Activated CD8-positive, alpha-beta memory T cell treated with anti-CD3 and anti-CD28 coated beads, Interleukin-2, amount 10 ng/mL, durations not matched to agents 7 days and 5 days (primary cell): ENCODE data around the gene SP110. TPM values are rescaled to one million over a fixed set of nuclear protein-coding genes. Genes with fewer than 3 reads are reported as not detected.
A peak's percentile ranks its signal among the peaks of the same experiment; 100 is the strongest.
"Not testable (repeated sequence)": the region's sequence is repeated elsewhere in the genome, so short reads cannot be mapped to it uniquely, and the experiment has no call there.

Source experiments
- ATAC-seq: fragments of 150-1000 bp; cut with Tn5 transposase; one replicate; pipeline ENCODE4 v1.10.0; 2021; ENCODE audit warnings: moderate library complexity
- CTCF ChIA-PET: fragments of 350-600 bp; sonication (Branson Sonifier 250); formaldehyde crosslinking; loops from one replicate; lab custom pipeline; 2021; ENCODE audit warnings: antibody characterized with exemption; lab: Charles Lee
- DNase-seq: peaks from one replicate; pipeline ENCODE4 v3.0.0-alpha.2; 2020
- H3K27ac Mint-ChIP-seq: one replicate; pipeline ENCODE4 v1.8.0; 2021; ENCODE audit warnings: mild to moderate bottlenecking, mixed read lengths
- H3K27me3 Mint-ChIP-seq: one replicate; pipeline ENCODE4 v1.8.0; 2021; ENCODE audit warnings: mixed read lengths
- H3K36me3 Mint-ChIP-seq: one replicate; pipeline ENCODE4 v1.8.0; 2021; ENCODE audit warnings: mild to moderate bottlenecking, mixed read lengths
- H3K4me1 Mint-ChIP-seq: one replicate; pipeline ENCODE4 v1.8.0; 2021; ENCODE audit warnings: mixed read lengths
- H3K4me3 Mint-ChIP-seq: one replicate; pipeline ENCODE4 v1.8.0; 2021; ENCODE audit warnings: mild to moderate bottlenecking, moderate library complexity, mixed read lengths
- H3K9me3 Mint-ChIP-seq: one replicate; pipeline ENCODE4 v1.8.0; 2022; ENCODE audit warnings: low read depth, mixed read lengths
- total RNA-seq, 2 experiments: library from RNA; stranded (reverse); gene quantifications; one replicate each; pipeline ENCODE4 v1.2.3, GENCODE V29; 2021

The SP110 gene
- total RNA-seq, 2 experiments from 2014 or later, result 111 to 148 TPM

DNA sequence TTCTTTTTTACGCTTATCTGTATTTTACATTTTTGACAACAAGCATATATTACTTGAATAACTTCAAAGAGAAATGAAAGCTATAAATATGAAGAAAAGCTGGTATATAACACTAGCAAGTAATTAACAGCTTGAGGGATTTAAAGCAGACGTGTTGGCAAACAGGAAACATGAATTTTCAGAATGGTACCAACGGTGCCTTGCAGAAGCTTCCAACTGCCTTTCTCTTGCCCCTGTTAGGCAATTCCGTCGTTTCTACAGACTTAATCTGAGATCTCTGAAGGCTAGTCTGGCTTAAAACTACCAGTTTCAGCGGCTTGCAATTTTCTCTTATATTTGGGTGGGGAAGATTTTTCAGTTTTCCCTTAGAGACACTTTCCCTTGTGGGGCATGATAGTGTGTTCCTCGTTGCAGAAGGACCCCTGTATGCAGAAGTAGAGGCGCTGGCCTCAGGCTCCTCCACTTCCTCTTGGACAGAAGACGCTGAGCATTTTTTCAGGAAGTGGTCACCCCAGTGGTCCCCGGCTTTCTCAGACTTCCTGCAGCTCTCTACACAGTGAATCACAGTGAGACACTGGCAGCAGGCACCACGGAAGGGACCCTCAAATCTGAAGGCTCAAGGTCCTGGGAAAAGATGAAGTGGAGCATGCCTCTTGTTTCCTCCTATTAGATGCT, 94.9 kb downstream of the SP110 start:
- DNase-seq (peak; percentile 73), ATAC-seq (peak; percentile 69)
- H3K27me3 Mint-ChIP-seq, result no peaks in the 10 kb centered on the region
- no peaks in the 10 kb centered on the region for H3K9me3 Mint-ChIP-seq
- no peak overlapping the region for H3K27ac Mint-ChIP-seq
- CTCF ChIA-PET, result interaction anchor here (1.0 to 1.8 kb wide), 4 partner anchors 9 to 116 kb away, joined by 4 to 9 read pairs (median 5); no protein-coding TSS in a partner anchor
- peaks cover 36% of the 10 kb centered on the region for H3K4me1 Mint-ChIP-seq
- no peaks in the 10 kb centered on the region for H3K36me3 Mint-ChIP-seq
- H3K4me3 Mint-ChIP-seq, result peak overlapping the region; percentile 8

DNA sequence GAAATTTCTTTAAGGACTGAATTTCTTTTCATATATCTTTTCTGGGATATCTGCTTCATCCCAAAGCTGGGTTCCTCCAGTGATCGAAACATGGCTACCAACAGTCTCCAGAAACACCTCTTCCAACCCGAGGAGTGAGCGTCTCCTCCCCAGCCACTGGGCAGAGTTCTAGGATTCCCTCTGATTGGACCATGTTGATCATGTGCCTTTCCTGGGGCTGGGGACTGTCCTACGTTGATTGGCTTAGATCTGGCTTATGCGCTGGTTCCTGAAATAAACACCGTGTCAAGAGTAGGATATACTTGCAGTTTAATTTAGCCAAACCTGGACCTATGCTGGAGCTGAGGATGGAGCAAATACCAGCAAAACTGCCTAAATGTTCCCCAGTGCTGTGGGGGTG, 95.5 kb downstream of the SP110 start:
- ATAC-seq (no peak), DNase-seq (no peak)
- no peaks in the 10 kb centered on the region for H3K36me3 Mint-ChIP-seq
- H3K27me3 Mint-ChIP-seq, result no peaks in the 10 kb centered on the region
- no peak overlapping the region for H3K27ac Mint-ChIP-seq
- CTCF ChIA-PET, result interaction anchor here (1.3 to 1.8 kb wide), 3 partner anchors 9 to 116 kb away, joined by 4 to 9 read pairs (median 6); no protein-coding TSS in a partner anchor
- H3K9me3 Mint-ChIP-seq, result no peaks in the 10 kb centered on the region
- peaks cover 36% of the 10 kb centered on the region for H3K4me1 Mint-ChIP-seq
- H3K4me3 Mint-ChIP-seq, result no peak overlapping the region

DNA sequence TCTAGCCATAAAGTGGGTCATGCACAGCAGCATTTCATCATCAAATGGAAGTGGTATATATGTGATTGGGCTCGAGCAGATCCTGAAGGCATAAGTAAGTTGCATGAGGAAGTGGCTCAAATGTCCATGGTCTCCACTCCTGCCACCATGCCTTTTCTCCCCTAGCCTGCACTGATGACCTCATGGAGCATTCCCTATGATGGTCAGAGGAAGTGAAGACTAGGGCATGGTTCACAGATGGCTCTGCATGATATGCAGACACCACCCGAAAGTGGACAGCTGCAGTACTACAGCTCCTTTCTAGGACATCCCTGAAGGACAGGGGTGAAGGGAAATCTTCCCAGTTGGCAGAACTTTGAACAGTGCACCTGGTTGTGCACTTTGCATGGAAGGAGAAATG, 99.4 kb downstream of the SP110 start:
- H3K9me3 Mint-ChIP-seq, H3K36me3 Mint-ChIP-seq, H3K27ac Mint-ChIP-seq, CTCF ChIA-PET, DNase-seq, H3K4me3 Mint-ChIP-seq, H3K27me3 Mint-ChIP-seq, ATAC-seq: not testable (repeated sequence)
- H3K4me1 Mint-ChIP-seq, result peaks cover 12% of the 10 kb centered on the region

DNA sequence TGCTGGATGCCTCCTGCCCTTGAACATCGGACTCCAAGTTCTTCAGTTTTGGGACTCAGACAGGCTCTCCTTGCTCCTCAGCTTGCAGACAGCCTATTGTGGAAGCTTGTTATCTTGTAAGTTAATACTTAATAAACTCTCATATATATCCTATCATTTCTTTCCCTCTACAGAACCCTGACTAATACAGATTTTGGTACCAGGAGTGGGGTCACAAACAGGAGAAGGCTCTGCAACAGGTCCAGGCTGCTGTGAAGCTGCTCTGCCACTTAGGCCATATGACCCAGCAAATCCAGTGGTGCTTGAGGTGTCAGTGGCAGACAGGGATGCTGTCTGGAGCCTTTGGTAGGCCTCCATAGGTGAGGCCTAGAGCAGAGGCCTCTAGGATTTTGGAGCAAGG, 100.0 kb downstream of the SP110 start:
- ATAC-seq, DNase-seq, H3K4me1 Mint-ChIP-seq, H3K9me3 Mint-ChIP-seq, H3K27ac Mint-ChIP-seq, CTCF ChIA-PET, H3K36me3 Mint-ChIP-seq, H3K4me3 Mint-ChIP-seq: not testable (repeated sequence)
- H3K27me3 Mint-ChIP-seq, result peaks cover 15% of the 10 kb centered on the region

Other genes starting within 250 kb of the SP110 start
- gene SLC16A14, start 151.1 kb downstream of the SP110 start, total RNA-seq, result under 1 TPM; 0.47 TPM
- 100 to 1,000 TPM; 132 to 142 TPM for gene SP140, start 5.8 kb upstream of the SP110 start, total RNA-seq
- gene SP140L, start 107.2 kb upstream of the SP110 start, total RNA-seq, result 10 to 100 TPM; 61.4 to 84.4 TPM
- gene SP100, start 196.2 kb upstream of the SP110 start, total RNA-seq, result 100 to 1,000 TPM; 255 to 385 TPM